ENCODE data around the gene LY6G6D.
A peak's percentile ranks its signal among the peaks of the same experiment; 100 is the strongest.

Gene LY6G6D

DNA sequence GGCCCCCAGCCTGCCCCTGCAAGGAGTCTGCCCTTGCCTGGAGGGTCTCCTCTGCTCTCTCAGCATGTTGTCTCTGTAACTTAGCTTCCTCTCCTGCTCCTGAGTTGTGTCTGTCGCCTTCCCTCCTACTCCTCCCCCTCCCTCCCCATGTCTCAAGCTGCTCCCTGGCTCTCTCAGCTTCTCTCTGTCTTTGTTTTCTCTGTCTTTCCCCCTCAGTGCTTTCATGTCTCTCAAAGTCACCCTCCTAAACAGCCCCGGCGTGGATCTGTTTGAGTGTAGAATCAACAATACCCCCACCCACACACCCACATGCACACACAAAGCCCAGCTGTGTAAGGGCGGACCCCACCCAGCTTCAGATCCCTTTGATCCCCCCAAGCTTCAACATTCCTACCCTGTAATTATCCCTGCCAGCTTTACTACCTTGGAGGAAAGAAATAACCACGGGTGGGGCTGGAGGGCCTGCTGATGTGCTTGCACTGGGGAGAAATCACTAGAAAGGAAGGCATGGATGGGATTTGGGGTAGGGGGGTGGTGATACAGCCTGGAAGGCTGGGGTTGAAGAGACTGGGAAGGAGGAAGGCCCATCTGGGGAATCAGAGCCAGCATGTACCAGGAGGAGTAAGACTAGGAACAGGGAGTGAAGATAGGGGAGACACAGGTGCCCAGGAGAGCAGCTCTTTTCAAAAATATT is 1.0 kb upstream of the LY6G6D start:
- no peak overlapping the region for H3K27ac ChIP-seq (ENCODE audit: low read depth, low read length, poor library complexity, severe bottlenecking)
- no peaks in the 10 kb centered on the region for H4K20me1 ChIP-seq (ENCODE audit: insufficient read depth, low read length)
- no peak overlapping the region for H2AFZ ChIP-seq (ENCODE audit: low read length)
- peaks cover 10% of the 10 kb centered on the region; the same call in 1 of the 2 replicates for H3K27me3 ChIP-seq (ENCODE audit: insufficient read depth, low read length)
- H3K79me2 ChIP-seq (ENCODE audit: insufficient read depth, low read length) = no peaks in the 10 kb centered on the region
- H3K4me2 ChIP-seq (ENCODE audit: low read length) = no peak overlapping the region
- H3F3A ChIP-seq (ENCODE audit: insufficient read depth, low read length) = 0 out of 2 replicates have a peak, but pooled peaks cover 4% of the 10 kb centered on the region
- H3K9me3 ChIP-seq (ENCODE audit: low read length) = no peaks in the 10 kb centered on the region
- TF ChIP-seq EZH2 (IDR thresholded peaks at IDR 0.05; ENCODE audit: borderline replicate concordance, low read length) = no peak
- TF ChIP-seq, protein P1, sequence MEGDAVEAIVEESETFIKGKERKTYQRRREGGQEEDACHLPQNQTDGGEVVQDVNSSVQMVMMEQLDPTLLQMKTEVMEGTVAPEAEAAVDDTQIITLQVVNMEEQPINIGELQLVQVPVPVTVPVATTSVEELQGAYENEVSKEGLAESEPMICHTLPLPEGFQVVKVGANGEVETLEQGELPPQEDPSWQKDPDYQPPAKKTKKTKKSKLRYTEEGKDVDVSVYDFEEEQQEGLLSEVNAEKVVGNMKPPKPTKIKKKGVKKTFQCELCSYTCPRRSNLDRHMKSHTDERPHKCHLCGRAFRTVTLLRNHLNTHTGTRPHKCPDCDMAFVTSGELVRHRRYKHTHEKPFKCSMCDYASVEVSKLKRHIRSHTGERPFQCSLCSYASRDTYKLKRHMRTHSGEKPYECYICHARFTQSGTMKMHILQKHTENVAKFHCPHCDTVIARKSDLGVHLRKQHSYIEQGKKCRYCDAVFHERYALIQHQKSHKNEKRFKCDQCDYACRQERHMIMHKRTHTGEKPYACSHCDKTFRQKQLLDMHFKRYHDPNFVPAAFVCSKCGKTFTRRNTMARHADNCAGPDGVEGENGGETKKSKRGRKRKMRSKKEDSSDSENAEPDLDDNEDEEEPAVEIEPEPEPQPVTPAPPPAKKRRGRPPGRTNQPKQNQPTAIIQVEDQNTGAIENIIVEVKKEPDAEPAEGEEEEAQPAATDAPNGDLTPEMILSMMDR (IDR thresholded peaks at IDR 0.05; ENCODE audit: low read length) = no peak
- no peaks in the 10 kb centered on the region for H3K36me3 ChIP-seq (ENCODE audit: insufficient read depth, low read length)
- H3K4me3 ChIP-seq (ENCODE audit: low read depth, low read length, poor library complexity, severe bottlenecking) = no peak overlapping the region
- H3K9ac ChIP-seq (ENCODE audit: low read length) = no peak overlapping the region
- H3K9me2 ChIP-seq (ENCODE audit: low read depth, low read length) = no peaks in the 10 kb centered on the region
- H3K4me1 ChIP-seq (ENCODE audit: insufficient read depth, low read length, severe bottlenecking) = no peaks in the 10 kb centered on the region

DNA sequence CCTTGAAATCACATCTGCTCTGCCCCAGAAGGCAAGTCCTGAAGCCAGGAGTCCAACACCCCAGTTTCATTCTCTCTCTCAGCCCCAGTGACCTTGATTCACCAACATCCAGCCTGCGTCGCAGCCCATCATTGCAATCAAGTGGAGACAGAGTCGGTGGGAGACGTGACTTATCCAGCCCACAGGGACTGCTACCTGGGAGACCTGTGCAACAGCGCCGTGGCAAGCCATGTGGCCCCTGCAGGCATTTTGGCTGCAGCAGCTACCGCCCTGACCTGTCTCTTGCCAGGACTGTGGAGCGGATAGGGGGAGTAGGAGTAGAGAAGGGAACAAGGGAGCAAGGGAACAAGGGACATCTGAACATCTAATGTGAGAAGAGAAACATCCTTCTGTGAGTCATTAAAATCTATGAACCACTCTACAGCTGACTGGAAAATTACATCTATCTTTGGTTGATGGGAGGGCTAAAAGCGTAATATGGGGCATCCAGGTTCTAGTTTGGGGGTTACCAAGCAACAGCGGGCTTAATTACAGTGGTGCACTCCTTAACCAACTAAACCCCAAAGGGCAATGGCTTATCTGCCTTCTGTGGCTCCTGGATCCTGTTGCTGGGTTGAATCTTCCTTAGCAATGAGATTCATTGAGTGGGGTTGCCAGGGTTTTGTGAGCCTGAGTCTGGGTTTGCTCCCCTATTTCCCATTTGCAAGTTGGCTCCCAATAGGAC is 2.5 kb downstream of the LY6G6D start:
- no peaks in the 10 kb centered on the region for H3K9me3 ChIP-seq (ENCODE audit: low read length)
- H3K9ac ChIP-seq (ENCODE audit: low read length) = no peak overlapping the region
- TF ChIP-seq, protein P1 (IDR thresholded peaks at IDR 0.05; ENCODE audit: low read length) = peak; percentile 48
- TF ChIP-seq EZH2 (IDR thresholded peaks at IDR 0.05; ENCODE audit: borderline replicate concordance, low read length) = no peak
- no peaks in the 10 kb centered on the region for H3K79me2 ChIP-seq (ENCODE audit: insufficient read depth, low read length)
- H3K27ac ChIP-seq (ENCODE audit: low read depth, low read length, poor library complexity, severe bottlenecking) = no peak overlapping the region
- H3K4me2 ChIP-seq (ENCODE audit: low read length) = no peak overlapping the region
- no peaks in the 10 kb centered on the region for H4K20me1 ChIP-seq (ENCODE audit: insufficient read depth, low read length)
- H3K9me2 ChIP-seq (ENCODE audit: low read depth, low read length) = no peaks in the 10 kb centered on the region
- no peak overlapping the region for H3K4me3 ChIP-seq (ENCODE audit: low read depth, low read length, poor library complexity, severe bottlenecking)
- H3K4me1 ChIP-seq (ENCODE audit: insufficient read depth, low read length, severe bottlenecking) = no peaks in the 10 kb centered on the region
- no peaks in the 10 kb centered on the region for H3K36me3 ChIP-seq (ENCODE audit: insufficient read depth, low read length)
- no peak overlapping the region for H2AFZ ChIP-seq (ENCODE audit: low read length)
- 0 out of 2 replicates have a peak, but pooled peaks cover 4% of the 10 kb centered on the region for H3F3A ChIP-seq (ENCODE audit: insufficient read depth, low read length)
- peaks cover 4% of the 10 kb centered on the region; the same call in 1 of the 2 replicates for H3K27me3 ChIP-seq (ENCODE audit: insufficient read depth, low read length)

DNA sequence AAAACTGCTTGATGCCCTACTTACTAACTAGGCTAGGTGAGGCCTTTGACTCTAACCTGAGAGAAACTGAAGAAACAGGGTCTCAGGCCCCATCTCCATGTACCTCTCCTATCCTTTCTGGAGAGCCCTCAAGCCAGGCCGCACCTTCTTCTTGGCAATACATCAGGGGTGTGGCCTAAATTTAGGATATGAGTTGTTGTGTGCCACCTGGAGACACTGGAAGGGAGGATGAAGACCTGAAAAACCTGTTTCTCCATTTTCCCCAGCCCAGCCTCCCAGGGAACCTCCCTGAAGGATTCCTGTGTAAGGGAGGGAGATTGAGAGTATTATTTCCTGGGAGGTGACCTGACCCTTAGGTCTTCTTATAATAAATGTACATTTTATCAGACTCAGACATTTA is 3.1 kb downstream of the LY6G6D start:
- Histone ChIP-seq H3K27ac (ENCODE audit: low read depth, low read length, poor library complexity, severe bottlenecking) (no peak overlapping the region), H3F3A (ENCODE audit: insufficient read depth, low read length) (0 out of 2 replicates have a peak, but pooled peaks cover 4% of the 10 kb centered on the region), H3K9me2 (ENCODE audit: low read depth, low read length) (no peaks in the 10 kb centered on the region), H2AFZ (ENCODE audit: low read length) (no peak overlapping the region), H3K9ac (ENCODE audit: low read length) (no peak overlapping the region), H3K9me3 (ENCODE audit: low read length) (no peaks in the 10 kb centered on the region), H4K20me1 (ENCODE audit: insufficient read depth, low read length) (no peaks in the 10 kb centered on the region), H3K4me3 (ENCODE audit: low read depth, low read length, poor library complexity, severe bottlenecking) (no peak overlapping the region), H3K79me2 (ENCODE audit: insufficient read depth, low read length) (no peaks in the 10 kb centered on the region), H3K27me3 (ENCODE audit: insufficient read depth, low read length) (peaks cover 3% of the 10 kb centered on the region; the same call in 1 of the 2 replicates), H3K36me3 (ENCODE audit: insufficient read depth, low read length) (no peaks in the 10 kb centered on the region), H3K4me1 (ENCODE audit: insufficient read depth, low read length, severe bottlenecking) (no peaks in the 10 kb centered on the region), H3K4me2 (ENCODE audit: low read length) (no peak overlapping the region)
- TF ChIP-seq EZH2 (IDR thresholded peaks at IDR 0.05; ENCODE audit: borderline replicate concordance, low read length) = no peak
- TF ChIP-seq, protein P1 (IDR thresholded peaks at IDR 0.05; ENCODE audit: low read length) = no peak

All from OCI-LY1 (cell line).